CD4-positive, alpha-beta T cell treated with Interleukin-1 beta for 1 hour (primary cell): ENCODE results near the gene TRHDE.
"Not testable (repeated sequence)": the region's sequence is repeated elsewhere in the genome, so short reads cannot be mapped to it uniquely, and the experiment has no call there.

Experiments used
- DNase-seq, 2 donors: peaks; one replicate each; pipeline ENCODE4 v3.0.0-alpha.2; 2020 to 2022

TRHDE gene

DNA sequence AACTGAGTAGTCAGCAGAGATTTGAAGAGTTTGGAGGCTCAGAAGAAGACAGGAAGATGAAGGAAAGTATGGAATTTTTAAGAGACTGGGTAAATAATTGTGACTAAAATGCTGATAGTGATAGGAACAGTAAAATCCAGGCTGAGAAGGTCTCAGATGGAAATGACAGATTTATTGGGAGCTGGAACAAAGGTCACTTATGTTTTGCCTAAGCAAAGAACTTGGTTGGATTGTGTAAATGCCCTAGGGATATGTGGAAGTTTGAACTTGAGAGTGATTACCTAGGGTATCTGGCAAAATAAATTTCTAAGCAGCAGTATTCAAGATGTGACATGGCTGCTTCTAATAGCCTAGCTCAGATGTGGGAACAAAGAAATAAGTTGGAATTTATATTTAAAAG, 180.9 kb downstream of the TRHDE start:
- no peak for DNase-seq

DNA sequence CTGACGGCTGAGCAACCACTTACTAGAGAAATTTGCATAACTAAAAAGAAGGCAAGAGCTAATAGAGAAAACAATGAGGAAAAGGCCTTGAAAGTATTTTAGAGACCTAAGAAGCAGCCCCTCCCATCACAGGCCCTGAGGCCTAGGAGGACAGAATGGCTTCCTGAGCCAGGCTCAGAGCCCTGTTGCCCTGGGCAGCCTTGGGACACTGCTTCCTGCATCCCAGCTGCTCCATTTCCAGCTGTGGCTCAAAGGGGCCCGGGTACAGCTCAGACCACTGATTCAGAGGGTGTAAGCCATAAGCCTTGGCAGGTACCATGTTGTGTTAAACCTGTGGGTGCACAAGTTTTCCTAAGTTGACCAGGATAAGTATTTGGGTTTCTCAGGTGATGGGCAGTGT, 181.4 kb downstream of the TRHDE start:
- no peak for DNase-seq

DNA sequence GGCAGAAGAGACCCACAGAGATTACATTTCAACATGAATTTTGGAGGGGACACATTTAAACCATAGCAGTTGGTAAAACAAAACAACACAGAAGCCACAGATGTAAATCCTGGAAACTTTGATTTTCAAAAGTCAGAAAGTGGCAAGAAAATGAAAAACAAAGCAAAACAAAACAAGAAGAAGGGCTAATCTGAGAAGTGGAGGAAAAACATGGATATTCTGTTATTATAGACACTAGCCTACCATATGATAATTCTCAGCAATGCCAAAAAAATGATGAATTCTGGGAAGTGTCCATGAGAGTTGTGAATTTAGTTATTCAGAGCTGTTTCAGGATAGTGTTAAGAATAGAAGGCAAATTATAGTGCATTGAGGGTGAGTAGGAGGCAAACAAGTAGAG, 192.3 kb downstream of the TRHDE start:
- no peak for DNase-seq

DNA sequence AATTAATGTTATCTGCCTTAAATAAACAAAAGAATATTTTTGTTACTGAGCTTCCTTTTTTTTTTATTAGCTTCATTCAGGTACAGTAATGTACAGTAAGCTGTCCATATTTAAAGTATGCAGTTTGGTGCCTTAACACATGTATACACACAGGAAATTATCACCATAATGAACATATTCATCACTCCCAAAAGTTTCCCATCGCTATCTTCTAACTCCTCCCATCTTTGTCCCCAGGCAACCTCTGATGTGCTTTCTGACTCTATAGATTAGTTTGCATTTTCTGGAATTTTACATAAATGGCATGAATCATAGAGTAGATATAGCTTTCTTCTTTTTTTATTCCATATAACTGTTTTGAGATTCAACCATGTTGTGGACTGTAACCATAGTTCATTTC, 193.0 kb downstream of the TRHDE start:
- DNase-seq = no peak

DNA sequence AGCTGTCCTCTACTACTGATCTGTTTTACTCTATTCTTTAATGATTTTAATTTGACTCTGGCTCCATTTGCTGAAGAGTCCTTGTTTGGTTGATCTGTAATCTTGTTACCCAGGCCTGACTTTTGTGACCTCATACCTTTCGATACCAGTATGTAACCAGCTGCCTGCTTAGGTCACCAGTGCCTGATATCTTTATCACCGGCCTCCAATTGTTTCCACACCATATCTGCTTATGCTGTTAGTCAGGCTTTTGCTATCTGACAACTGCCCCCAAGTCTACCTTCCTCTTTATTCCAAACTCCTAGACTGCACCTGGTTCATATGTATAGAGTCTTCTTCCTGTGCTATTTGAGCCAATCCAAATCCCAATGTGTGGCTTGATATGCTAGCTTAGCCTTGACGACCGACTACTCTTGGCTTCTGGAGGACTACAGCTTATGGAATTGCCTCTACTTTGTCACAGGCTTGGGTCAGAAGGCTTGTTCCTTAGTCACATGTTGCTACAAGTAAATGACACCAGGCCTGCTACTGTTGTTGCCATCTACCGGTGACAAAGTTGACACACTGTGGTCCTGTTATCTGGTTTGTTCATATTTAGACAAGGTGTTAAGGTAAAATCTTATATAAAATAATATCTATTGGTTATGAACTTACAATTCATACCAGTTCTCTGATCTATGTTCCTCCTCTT, 193.9 kb downstream of the TRHDE start:
- DNase-seq = no peak

DNA sequence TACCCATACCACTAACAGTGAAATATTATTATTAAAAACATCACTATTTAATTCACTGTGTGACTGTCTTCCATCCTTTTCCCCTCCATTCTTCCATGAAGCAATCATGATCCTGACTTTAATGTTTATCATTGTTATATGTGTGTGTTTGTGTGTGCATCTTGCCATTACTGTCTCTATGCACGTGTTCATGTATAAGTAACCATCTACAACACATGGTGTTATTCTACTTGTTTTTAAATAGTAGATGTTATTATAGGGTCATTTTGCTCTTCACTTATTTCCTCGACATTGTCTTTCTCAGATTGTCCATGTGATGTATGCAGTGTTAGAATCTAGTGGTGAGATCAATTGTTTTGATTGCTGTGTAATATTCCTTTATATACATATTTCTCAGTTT, 195.8 kb downstream of the TRHDE start:
- DNase-seq = no peak

DNA sequence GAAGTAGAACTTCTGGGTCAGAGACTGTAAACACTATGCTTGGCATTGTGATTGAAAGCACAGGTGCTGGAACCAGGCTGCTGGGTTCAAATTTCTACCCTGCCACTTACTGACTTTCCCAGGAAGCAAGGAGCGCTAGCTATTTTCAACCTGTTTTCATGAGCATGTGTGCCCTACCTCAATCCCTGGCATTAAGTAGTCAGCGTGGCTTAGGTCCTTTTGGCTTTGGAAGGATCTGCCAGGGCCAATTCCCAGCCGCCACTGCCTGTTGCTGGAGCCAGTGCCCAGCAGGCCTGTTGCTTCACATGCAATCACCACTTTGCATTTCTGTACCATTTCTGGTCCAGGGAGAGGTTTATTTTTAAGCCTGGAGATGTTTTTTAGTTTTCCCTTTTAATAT, 196.3 kb downstream of the TRHDE start:
- DNase-seq = no peak

DNA sequence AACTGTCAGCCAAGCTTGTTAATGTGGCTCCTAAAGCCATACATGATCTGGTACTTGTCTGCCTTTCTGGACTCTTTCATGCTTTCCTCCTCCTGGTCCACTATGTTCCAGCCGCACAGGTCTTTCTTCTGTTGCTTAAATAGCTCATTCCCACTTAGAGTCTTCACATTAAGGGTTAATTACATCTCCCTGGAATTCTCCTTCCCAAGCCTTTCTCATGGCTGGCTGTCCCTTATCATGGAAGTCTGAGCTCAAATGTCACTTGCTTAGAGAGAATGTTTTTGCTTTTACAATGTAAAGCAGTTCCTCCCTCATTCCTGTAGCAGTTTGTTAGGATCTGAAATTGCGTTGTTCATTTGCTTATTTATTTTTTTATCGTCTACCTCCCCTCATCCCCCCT, 199.6 kb downstream of the TRHDE start:
- DNase-seq = no peak

DNA sequence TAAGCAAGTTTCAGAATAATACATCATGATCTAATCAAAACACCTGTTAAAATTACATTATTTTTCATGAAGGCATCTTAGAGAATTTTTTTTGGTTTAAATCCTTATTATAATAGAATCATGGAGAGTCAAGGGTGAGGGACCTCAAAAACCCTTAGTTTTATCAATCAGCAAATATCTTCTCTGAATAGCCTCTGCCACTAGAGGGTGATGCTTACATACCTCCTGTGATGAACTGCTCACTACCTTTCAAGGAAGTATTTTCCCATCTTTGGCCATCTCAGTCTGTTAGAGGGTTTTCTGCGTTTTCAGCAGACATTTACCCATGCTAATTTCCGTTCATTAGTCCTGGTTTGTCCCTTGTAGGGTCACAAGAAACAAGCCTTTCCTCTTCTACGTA, 200.2 kb downstream of the TRHDE start:
- DNase-seq = no peak

DNA sequence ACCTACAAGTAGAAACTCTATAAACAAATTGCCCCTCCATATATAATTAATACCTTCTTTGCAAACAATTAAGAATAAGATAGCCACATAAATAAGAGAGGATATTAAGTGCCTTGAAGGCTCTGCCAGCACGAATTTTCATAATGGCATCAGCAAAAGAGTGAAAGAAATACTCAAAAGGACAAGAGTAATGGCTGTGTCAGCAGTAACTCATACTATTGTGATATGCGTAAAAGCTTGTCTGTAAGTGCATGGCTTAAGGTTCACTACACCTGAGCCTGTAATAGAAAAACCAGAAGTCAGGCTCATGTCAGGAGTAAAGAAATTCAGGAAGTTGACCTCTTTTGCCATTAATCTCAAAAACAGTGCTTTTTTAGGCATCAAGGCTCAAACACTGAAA, 204.1 kb downstream of the TRHDE start:
- no peak for DNase-seq

DNA sequence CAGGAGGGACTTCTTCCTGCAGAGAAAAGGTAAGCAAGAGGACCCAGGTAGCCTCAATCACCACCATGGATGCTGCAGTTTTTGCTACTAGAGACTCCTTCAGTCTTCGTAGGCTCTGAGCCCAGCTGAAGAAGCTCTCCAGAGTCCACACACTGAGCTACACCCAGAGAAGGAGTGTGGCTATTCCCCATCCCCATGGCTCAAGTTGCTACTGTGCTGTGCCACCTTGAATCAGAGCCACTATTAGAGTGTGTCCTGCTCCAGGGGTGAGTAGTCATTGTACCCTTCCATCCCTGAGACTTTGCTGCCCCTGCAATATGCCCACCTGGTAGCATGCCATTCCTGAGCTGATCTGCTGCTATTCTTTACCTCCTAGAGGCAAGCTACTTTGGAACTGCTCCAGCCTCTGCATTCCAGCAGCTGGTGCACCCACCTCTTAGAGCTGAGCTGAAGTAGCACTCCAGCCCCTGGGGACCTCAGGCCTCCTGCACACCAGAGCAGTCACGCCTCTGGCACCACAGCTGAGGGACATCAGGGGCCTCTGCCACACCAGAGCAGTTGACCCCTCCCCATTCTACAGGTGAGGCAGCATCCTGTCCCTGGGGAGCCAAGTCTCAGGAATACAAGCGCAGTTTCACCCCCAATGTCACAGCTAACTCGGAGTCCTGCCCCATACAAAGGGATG, 213.0 kb downstream of the TRHDE start:
- no peak for DNase-seq

DNA sequence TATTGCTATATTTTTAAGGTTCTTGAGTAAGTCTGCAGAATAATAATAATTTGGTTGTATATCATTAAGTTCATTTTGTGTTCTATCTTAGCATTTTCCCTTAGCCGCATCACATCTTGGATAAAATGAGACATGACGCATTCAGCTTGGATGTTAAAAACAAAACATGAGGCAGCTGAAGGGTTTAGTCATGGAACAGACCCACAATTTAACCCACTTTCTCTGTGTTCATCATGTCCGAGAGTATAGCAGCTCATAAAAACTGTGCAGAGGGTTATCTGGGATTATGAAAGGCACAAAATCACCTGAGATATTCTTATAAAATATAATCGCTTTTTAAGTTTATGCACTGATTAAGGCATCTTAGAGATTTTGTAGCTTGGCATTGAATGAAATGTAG, 219.3 kb downstream of the TRHDE start:
- DNase-seq = no peak

DNA sequence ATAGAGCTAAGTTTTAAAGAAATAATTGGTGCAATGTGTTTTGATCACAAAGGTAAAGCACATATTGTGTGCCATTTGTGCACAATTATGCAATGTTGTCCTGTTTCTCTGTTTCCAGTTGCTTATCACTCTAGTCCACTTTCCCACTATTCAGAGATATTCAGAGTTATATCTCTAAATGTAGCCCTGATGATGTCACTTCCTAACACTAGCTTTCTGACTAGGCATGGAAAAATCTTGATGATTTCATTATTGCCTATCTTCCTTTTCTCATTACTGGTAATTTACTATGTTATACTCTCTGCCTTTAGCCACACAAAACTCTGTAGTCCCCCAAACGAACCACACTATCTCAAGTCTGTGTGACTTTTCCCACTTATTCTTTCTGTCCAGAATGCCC, 221.2 kb downstream of the TRHDE start:
- DNase-seq = no peak

DNA sequence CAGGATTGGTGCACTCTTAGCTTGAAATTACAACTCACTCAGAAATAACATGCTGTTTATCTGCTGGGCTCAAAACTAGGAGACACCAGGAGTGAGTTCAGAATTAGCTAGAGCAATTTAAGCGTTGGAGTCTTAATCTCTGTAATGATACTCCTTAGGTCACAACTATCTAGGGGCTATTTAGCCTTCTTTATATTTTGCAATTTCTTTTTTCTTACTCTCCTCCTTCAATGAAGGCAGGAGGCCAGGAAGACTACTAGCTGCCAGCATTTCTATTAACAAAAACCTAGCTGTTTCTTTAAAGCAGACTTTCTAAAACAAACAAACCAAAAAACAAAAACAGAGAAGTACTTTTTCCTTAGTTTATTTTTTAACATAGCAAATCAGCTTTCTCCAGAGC, 226.2 kb downstream of the TRHDE start:
- DNase-seq = no peak

DNA sequence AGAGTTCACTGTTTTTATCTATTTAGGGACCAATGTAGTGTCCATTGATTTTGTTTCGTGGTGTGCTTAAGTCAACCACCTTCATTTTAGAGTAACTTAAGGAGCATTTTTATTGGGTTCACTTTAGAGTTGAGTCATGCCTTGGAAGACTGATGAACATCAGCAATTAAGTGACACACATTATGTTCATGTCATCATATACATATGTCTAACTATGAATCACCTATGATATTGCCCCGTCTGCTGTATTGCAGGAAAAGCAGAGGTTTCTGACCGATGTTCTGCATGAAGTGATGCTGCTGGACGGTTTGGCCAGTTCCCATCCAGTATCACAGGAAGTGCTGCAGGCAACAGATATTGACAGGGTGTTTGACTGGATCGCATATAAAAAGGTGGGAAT, 227.1 kb downstream of the TRHDE start:
- DNase-seq = no peak

DNA sequence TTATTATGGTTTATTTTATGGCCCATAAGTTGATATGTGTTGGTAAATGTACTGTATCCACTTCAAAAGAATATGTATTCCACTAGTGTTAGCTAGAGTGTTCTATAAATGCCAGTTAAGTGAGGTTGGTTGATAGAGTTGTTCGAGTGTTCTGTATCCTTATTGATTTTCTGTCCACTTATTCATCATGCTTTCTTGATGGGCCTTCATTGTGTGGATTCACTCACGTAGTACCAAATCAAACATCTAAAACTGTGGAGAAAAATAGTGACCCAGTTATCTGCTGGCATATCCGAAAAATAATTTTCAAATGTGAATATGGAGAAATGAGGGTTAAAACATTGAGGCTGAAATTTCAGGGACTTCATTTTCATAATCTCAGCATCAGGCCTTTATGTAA, 230.4 kb downstream of the TRHDE start:
- DNase-seq = no peak

DNA sequence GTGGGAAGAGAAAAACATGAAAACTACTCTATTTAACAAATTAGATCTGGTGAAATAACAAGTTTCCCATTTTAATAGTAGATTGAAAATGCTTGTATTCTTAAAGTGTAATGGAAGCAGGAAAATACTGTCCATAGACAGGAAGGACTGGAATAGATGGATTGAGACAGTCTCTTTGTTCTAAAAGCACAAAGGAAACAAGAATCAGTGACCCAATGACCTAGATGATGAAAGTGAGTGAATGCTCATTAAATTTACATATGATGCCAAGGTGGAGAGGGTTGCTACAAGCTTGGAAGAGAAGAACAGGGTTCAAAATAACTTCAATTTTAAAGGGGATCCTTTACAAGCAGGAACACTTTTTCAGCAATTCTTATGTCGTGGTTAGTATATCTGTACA, 233.1 kb downstream of the TRHDE start:
- DNase-seq = no peak

DNA sequence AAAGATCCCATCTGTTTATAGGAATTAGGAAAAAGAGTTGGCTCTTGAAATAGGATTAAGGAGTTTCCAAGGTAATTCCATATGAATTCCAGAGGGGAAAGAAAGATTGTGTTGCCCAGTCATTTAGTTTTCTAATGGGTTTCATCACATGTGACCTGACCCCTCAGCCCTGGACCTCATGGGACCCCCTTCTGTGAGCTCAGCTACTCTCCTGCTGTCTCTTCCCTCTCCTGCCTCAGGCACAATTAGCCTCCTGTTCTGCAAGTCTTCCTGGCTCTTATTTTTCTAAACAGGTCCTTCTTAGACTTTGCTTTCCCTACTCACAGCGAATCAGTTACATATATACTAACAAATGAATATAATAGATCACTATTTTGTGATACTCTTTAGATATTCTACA, 237.7 kb downstream of the TRHDE start:
- no peak for DNase-seq

DNA sequence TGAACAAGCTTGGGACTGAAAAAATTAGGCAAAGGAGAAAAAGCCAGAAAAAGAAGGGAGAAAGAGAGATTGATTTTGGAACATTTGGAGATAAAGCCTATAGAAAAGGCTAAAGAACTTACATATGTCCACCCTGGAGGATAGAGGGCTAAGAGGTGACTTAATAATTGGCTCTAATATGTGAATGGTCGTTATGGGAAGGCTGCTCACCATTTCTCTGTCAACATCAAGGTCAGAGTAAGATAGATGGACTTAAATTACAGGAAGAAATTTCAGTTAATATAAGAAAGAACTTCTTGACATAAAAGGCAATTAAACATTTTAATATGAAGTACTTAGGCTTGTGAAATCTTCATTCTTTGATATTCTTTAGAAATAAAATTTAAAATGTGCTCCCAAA, 238.6 kb downstream of the TRHDE start:
- no peak for DNase-seq

DNA sequence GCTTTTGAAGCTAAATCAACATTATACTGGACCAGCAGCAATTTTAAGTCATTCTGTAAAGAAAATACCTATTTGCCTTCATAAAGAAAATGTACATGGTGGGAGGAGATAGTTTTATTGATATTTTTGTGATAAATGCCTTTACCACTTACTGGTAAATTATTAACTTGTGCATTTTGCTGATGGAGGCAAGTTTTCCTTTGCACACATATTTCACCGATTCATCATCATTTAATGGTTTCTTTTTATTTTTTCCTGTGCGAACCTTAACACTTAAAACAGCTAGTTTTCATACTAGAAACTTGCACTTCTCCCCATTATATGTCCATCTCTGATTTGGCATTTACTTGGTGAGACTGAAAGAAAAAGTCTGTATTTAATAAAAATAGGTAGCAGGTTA, 239.3 kb downstream of the TRHDE start:
- DNase-seq = no peak

DNA sequence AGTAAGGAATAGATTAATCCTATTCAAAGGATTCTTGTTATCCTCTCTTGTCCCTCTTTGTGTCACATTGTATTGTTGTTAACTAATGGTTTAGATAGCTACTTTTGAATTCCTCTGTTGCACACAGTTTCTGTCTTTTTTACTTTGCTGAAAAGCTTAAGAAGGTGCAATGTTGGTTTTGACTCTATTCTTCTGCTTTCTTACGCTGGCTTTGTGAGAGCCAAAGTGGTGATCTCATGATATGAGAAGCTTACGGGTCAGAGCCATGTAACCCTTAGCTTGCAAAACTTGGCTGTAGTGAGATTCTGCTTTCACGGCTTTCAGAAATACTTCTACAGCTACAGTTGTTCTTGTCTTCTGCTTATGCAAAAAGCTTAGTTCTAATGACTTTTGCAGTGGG, 239.7 kb downstream of the TRHDE start:
- DNase-seq = no peak

DNA sequence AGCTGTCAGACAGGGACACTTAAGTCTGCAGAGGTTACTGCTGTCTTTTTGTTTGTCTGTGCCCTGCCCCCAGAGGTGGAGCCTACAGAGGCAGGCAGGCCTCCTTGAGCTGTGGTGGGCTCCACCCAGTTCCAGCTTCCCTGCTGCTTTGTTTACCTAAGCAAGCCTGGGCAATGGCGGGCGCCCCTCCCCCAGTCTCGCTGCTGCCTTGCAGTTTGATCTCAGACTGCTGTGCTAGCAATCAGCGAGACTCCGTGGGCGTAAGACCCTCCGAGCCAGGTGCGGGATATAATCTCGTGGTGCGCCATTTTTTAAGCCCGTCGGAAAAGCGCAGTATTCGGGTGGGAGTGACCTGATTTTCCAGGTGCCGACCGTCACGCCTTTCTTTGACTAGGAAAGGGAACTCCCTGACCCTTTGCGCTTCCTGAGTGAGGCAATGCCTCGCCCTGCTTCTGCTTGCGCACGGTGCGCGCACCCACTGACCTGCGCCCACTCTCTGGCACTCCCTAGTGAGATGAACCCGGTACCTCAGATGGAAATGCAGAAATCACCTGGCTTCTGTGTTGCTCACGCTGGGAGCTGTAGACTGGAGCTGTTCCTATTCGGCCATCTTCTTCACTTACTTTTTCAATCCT, 248.0 kb downstream of the TRHDE start:
- not testable (repeated sequence) for DNase-seq

DNA sequence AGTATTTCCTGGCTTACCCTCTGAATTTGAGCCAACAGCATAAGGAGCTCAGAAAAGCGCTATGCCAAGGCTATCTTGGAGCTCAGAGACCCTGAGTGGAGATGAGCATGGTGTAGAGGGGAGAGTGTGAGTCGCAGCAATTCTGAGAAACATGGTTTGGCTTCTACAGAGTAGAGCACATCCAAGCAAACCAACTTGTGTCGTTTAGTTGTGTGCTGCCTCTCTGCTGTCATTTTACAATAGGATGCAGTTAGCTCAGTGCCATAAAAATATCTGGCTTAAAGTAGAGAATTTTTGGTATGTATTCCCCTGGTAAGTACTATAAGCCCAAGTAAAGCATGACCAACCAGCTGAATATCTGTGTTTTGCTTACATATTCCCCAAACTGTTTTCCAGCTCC, 249.2 kb downstream of the TRHDE start:
- no peak for DNase-seq

DNA sequence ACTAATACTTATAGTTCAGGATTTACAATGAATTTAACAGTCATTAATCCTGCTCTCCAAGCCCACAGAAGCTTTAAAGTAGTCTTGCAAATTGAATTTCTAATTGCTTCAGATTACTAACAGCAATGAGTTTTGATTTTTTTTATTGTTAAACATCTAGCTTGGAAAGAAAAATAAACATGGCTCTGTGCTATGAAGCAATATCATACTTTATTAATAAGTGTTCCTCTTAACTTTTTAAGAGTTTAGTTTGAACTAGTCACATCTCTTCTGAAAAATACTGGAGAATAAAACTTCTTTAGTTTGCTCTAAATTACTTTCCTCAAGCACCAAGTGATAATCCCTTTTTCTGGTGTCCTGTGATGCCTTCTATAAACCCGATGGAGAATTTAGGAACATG, 250.2 kb downstream of the TRHDE start:
- no peak for DNase-seq

DNA sequence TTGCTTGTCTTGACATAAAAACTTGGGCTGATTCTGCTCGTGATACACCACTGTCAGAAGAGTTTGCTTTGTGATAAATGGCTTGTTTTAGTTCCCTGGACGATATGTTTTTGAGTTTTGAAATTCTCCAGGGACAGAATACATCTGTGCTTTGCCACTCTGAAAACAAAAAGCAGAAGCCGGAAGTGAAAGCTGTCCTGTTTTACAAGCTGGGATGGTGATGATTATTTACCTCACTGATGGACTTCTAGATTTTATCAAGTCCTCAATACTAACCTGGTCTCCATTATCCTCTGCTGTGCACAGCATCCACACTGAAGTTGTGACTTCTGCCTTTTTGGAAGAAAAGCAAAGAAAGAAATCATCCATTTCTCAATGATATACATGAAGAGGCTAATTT, 251.6 kb downstream of the TRHDE start:
- DNase-seq = no peak
